Measurements from ENCODE around the gene MYPN. TPM values are rescaled to one million over a fixed set of nuclear protein-coding genes. Genes with fewer than 3 reads are reported as not detected.

The MYPN gene
- total RNA-seq, 2 donors from 2014 or later: not detected

DNA sequence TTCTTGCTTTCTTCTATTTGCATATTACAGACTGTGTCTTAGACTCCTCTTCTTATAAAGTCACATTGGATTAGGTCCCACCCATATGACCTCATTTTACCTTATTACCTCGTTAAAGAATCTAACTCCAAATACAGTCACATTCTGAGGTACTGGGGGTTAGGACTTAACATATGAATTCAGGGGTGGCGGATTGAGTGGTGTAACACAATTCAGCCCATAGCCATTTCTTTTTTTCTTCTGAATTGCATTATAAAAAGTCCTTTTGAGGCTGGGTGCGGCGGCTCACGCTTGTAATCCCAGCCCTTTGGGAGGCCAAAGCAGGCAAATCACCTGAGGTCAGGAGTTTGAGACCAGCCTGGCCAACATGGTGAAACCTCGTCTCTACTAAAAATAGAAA is 27.4 kb upstream of the MYPN start:
- Mint-ChIP-seq H3K4me3 (no peak overlapping the region), H3K4me1 (peaks cover 3% of the 10 kb centered on the region), H3K36me3 (ENCODE audit: low read depth) (peaks cover 4% of the 10 kb centered on the region), H3K27ac (no peak overlapping the region), H3K27me3 (peaks cover 23% of the 10 kb centered on the region)
- no peak for DNase-seq
- ATAC-seq: no peak
- no peaks in the 10 kb centered on the region for H3K9me3 ChIP-seq (ENCODE audit: control insufficient read depth, low read length, poor library complexity, severe bottlenecking)

- no peak for DNase-seq
- H3K27me3 Mint-ChIP-seq: peaks cover 23% of the 10 kb centered on the region
- H3K36me3 Mint-ChIP-seq (ENCODE audit: low read depth): peaks cover 4% of the 10 kb centered on the region
Observed at GRCh38 chr10:68082872-68083271, 26.4 kb upstream of the MYPN start.

DNA sequence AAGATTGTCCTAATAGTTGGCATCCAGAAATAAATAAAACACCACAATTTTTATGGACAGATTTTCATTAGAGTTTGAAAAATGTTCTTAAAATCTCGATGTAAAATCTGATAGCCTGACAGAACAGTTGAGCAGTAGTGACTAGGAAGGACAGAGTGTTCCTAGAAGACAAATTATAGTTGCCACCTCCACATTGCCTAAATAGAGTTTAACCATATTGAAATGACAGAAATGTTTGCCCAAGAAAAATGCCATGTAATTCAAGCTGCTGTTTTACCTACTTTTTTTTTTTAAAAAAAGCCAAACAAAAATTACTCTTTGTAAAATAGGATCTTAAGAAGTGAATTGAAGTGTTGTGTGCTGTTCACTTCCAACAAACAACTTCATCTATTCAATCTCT is 25.3 kb upstream of the MYPN start:
- Mint-ChIP-seq H3K4me3 (no peak overlapping the region), H3K4me1 (peaks cover 9% of the 10 kb centered on the region), H3K27ac (no peak overlapping the region), H3K27me3 (peaks cover 23% of the 10 kb centered on the region), H3K36me3 (ENCODE audit: low read depth) (peaks cover 2% of the 10 kb centered on the region)
- DNase-seq: no peak
- no peak for ATAC-seq
- no peaks in the 10 kb centered on the region for H3K9me3 ChIP-seq (ENCODE audit: control insufficient read depth, low read length, poor library complexity, severe bottlenecking)

More at GRCh38 chr10:68082872-68083271, 26.4 kb upstream of the MYPN start:
- H3K27ac Mint-ChIP-seq: no peak overlapping the region
- H3K9me3 ChIP-seq (ENCODE audit: control insufficient read depth, low read length, poor library complexity, severe bottlenecking): no peaks in the 10 kb centered on the region
- no peak overlapping the region for H3K4me3 Mint-ChIP-seq
- ATAC-seq: no peak
- peaks cover 3% of the 10 kb centered on the region for H3K4me1 Mint-ChIP-seq

- Mint-ChIP-seq H3K27ac (no peak overlapping the region), H3K27me3 (peaks cover 23% of the 10 kb centered on the region), H3K36me3 (ENCODE audit: low read depth) (peaks cover 2% of the 10 kb centered on the region), H3K4me1 (peaks cover 10% of the 10 kb centered on the region), H3K4me3 (no peak overlapping the region)
- DNase-seq: no peak
- no peaks in the 10 kb centered on the region for H3K9me3 ChIP-seq (ENCODE audit: control insufficient read depth, low read length, poor library complexity, severe bottlenecking)
- no peak for ATAC-seq
Observed at GRCh38 chr10:68084469-68084868, 24.8 kb upstream of the MYPN start.

DNA sequence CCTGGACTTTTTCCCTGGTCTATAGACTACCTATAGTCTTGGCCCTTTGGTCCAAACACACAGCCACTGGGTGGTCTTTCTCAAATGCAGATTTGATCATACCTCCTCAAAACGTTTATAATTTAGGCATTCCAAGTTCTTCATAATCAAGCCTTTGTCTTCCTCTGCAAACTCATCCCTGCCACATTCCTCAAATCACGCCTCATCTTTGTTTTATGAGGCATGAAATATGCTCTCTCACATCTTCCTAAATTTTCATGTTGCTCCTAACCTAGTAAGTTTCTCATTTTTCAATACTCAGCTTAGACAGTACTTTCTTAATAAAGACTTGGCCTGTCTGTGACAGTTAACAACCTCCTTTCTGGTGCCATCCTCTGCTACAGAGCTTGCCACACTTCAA is 23.3 kb upstream of the MYPN start:
- DNase-seq (no peak), ATAC-seq (no peak)
- H3K27me3 Mint-ChIP-seq: peaks cover 19% of the 10 kb centered on the region
- peaks cover 2% of the 10 kb centered on the region for H3K36me3 Mint-ChIP-seq (ENCODE audit: low read depth)
- H3K27ac Mint-ChIP-seq: no peak overlapping the region
- peaks cover 11% of the 10 kb centered on the region for H3K4me1 Mint-ChIP-seq
- H3K9me3 ChIP-seq (ENCODE audit: control insufficient read depth, low read length, poor library complexity, severe bottlenecking): no peaks in the 10 kb centered on the region
- H3K4me3 Mint-ChIP-seq: no peak overlapping the region

DNA sequence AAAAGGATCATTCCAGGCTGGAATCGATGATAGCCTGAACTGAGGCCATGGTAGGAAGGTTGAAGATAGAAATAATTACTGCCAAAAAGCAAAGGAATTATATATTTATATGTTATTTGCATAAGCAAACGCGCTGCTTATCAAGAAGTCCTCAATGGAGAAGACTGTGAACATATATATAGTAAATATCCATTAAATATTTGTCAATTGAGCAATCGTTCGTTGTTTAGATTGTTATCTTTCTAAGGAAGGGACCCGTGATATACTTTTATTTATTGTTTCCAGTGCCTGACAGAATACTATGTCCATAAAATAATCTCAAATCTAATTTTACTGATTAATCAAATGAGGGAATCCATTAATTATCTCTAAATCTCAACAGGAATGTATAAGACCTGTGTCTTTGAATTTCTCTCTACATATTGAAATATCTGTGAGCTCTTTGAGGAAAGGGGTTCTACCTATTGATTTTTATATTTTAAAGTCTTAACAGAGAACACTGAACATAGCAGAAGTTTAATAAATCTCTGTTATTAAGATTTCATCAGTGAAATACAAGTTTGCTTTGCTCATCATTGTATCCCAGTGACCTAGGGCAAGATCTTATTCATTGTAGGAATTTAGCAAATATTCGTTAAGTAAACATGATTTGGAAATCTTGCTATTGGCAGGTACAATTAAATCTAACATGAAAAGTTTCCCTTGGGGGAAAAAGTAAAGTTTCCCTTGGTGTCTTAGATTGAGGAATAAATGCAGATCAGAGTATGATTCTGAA is 22.2 kb upstream of the MYPN start:
- no peak overlapping the region for H3K4me3 Mint-ChIP-seq
- DNase-seq (no peak), ATAC-seq (no peak)
- H3K9me3 ChIP-seq (ENCODE audit: control insufficient read depth, low read length, poor library complexity, severe bottlenecking): no peaks in the 10 kb centered on the region
- peaks cover 2% of the 10 kb centered on the region for H3K36me3 Mint-ChIP-seq (ENCODE audit: low read depth)
- no peak overlapping the region for H3K27ac Mint-ChIP-seq
- H3K4me1 Mint-ChIP-seq: peaks cover 11% of the 10 kb centered on the region
- peaks cover 17% of the 10 kb centered on the region for H3K27me3 Mint-ChIP-seq

DNA sequence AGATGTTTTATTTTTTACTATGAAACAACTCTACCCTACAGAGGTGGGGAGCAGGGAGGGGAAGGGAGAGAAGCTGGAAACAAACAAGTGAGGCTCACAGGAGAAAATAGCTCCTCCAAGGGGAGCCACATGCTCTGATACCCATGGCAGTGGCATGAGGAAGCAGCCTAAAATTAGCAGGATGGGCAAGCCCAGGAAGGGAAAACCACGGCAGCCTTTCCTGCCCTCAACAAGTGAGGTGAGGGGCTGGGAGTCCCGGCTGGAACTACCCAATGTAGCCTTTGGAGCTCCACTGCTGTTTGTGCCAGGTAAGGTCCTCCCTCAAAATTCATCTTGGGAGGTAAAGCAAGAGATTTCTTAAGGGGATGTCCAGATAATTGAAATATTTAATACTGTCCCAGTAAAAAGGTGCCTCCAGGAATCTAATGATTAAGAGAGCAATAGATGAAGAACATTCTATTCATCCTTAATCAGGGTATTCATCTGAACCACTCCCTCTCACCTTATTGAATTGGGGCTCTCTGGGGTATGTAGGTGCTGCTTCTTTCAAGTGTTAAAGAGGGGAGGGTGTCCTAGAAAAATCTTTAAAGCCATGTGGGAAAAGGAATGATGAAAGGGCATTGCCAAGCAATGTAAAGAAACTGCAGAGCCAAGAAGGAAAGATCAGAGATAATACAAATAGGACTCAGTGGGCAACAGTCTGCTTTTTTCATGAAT is 21.4 kb upstream of the MYPN start:
- Mint-ChIP-seq H3K4me3 (no peak overlapping the region), H3K27ac (no peak overlapping the region), H3K27me3 (peaks cover 13% of the 10 kb centered on the region), H3K4me1 (peaks cover 11% of the 10 kb centered on the region), H3K36me3 (ENCODE audit: low read depth) (peaks cover 2% of the 10 kb centered on the region)
- H3K9me3 ChIP-seq (ENCODE audit: control insufficient read depth, low read length, poor library complexity, severe bottlenecking): no peaks in the 10 kb centered on the region
- DNase-seq: no peak
- ATAC-seq: no peak

- peaks cover 11% of the 10 kb centered on the region for H3K4me1 Mint-ChIP-seq
- peaks cover 10% of the 10 kb centered on the region for H3K27me3 Mint-ChIP-seq
- H3K27ac Mint-ChIP-seq: no peak overlapping the region
- ATAC-seq (no peak), DNase-seq (no peak)
- H3K36me3 Mint-ChIP-seq (ENCODE audit: low read depth): peaks cover 2% of the 10 kb centered on the region
- H3K9me3 ChIP-seq (ENCODE audit: control insufficient read depth, low read length, poor library complexity, severe bottlenecking): no peaks in the 10 kb centered on the region
- peak overlapping the region; percentile 36 for H3K4me3 Mint-ChIP-seq
Observed at GRCh38 chr10:68088740-68089139, 20.5 kb upstream of the MYPN start.

GRCh38 chr10:68090586-68090985 is 18.7 kb upstream of the MYPN start:
- Mint-ChIP-seq H3K4me3 (no peak overlapping the region), H3K27ac (no peak overlapping the region)
- DNase-seq: no peak

DNA sequence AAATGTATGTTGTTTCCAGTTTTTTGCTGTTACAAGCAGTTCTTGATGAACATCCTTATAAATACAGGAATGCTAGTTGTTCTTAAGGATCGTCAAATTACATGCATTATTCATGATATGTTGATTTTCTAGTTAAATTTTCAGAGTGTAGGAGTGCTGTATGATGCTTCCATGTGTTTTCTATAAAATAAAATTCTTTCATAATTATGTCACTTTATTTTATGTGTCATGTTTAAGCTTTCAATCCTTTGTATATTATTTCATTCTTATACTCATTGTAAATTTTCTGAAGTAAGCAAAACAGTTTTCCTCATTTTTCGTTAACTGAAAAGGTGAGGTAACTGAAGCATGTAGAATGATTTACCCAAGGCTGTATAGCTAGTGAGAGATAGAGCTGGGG is 16.8 kb upstream of the MYPN start:
- no peak for DNase-seq
- no peaks in the 10 kb centered on the region for H3K36me3 Mint-ChIP-seq (ENCODE audit: low read depth)
- H3K4me1 Mint-ChIP-seq: peaks cover 8% of the 10 kb centered on the region
- no peaks in the 10 kb centered on the region for H3K27me3 Mint-ChIP-seq
- H3K9me3 ChIP-seq (ENCODE audit: control insufficient read depth, low read length, poor library complexity, severe bottlenecking): no peaks in the 10 kb centered on the region
- ATAC-seq: no peak
- H3K4me3 Mint-ChIP-seq: no peak overlapping the region
- no peak overlapping the region for H3K27ac Mint-ChIP-seq

More at GRCh38 chr10:68090586-68090985, 18.7 kb upstream of the MYPN start:
- no peak for ATAC-seq
- no peaks in the 10 kb centered on the region for H3K9me3 ChIP-seq (ENCODE audit: control insufficient read depth, low read length, poor library complexity, severe bottlenecking)
- peaks cover 7% of the 10 kb centered on the region for H3K27me3 Mint-ChIP-seq
- H3K36me3 Mint-ChIP-seq (ENCODE audit: low read depth): peaks cover 2% of the 10 kb centered on the region
- H3K4me1 Mint-ChIP-seq: peaks cover 11% of the 10 kb centered on the region

GRCh38 chr10:68095153-68095552 is 14.1 kb upstream of the MYPN start:
- no peaks in the 10 kb centered on the region for H3K4me1 Mint-ChIP-seq

DNA sequence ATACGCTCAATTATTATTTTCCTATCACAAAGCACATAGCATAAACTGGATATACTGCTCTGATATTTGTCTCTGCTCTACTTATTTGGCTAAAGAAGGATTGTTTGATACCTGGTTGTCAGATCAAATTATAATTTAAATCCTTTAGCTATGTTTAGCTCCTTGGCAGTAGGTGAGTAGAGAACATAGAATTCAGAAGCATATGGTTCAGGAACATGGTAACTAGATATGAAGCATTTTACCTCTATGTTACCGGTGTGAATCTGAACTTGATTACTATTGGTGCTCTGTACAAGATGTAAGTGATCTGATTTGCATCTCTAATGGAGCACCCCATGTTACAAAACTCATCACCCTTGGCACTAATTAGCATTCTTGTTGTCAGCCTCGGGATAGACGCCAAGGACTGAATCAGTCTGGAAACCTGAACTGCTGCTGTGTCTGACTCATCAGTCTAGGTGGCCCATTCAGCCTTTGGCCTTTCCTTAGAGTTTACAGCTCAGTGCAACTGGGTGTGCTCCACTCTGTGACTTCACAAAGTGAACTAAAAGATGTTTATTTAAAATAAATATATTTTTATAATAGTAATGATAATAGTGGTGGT is 12.3 kb upstream of the MYPN start:
- no peak overlapping the region for H3K27ac Mint-ChIP-seq
- H3K36me3 Mint-ChIP-seq (ENCODE audit: low read depth): no peaks in the 10 kb centered on the region
- no peaks in the 10 kb centered on the region for H3K4me1 Mint-ChIP-seq
- H3K27me3 Mint-ChIP-seq: no peaks in the 10 kb centered on the region
- H3K9me3 ChIP-seq (ENCODE audit: control insufficient read depth, low read length, poor library complexity, severe bottlenecking): no peaks in the 10 kb centered on the region
- ATAC-seq (no peak), DNase-seq (no peak)
- H3K4me3 Mint-ChIP-seq: no peak overlapping the region

More at GRCh38 chr10:68095153-68095552, 14.1 kb upstream of the MYPN start:
- no peaks in the 10 kb centered on the region for H3K27me3 Mint-ChIP-seq
- peak overlapping the region; percentile 24 for H3K27ac Mint-ChIP-seq
- ATAC-seq (no peak), DNase-seq (no peak)
- H3K4me3 Mint-ChIP-seq: no peak overlapping the region
- H3K36me3 Mint-ChIP-seq (ENCODE audit: low read depth): no peaks in the 10 kb centered on the region
- no peaks in the 10 kb centered on the region for H3K9me3 ChIP-seq (ENCODE audit: control insufficient read depth, low read length, poor library complexity, severe bottlenecking)

- no peaks in the 10 kb centered on the region for H3K9me3 ChIP-seq (ENCODE audit: control insufficient read depth, low read length, poor library complexity, severe bottlenecking)
- no peaks in the 10 kb centered on the region for H3K4me1 Mint-ChIP-seq
- H3K27me3 Mint-ChIP-seq: peaks cover 7% of the 10 kb centered on the region
- H3K27ac Mint-ChIP-seq: no peak overlapping the region
- H3K36me3 Mint-ChIP-seq (ENCODE audit: low read depth): no peaks in the 10 kb centered on the region
- DNase-seq (no peak), ATAC-seq (no peak)
- no peak overlapping the region for H3K4me3 Mint-ChIP-seq
Observed at GRCh38 chr10:68099736-68100135, 9.6 kb upstream of the MYPN start.

Data from T-helper 17 cell (primary cell).